ENCODE results near the gene NTHL1. TPM values are rescaled to one million over a fixed set of nuclear protein-coding genes. Genes with fewer than 3 reads are reported as not detected.

Gene NTHL1
- total RNA-seq, 4 donors from 2014 or later, result 22.8 to 56.7 (median 28.1) TPM

GRCh38 chr16:2007081-2007836 lies 40.4 kb downstream of the NTHL1 start:
- H3K27ac ChIP-seq, result peak overlapping the region in 2 of 4 donors; percentile 84 to 92
- H3K4me1 ChIP-seq, result peaks cover 4 to 71% (median 61%) of the 10 kb centered on the region in 4 donors
- H3K9me3 ChIP-seq, result no peaks in the 10 kb centered on the region
- H3K4me3 ChIP-seq, result no peak overlapping the region
- 66 to 71% methylated on average over 13 to 16 of the region's 16 CpGs for WGBS, 2 donors
- H3K27me3 ChIP-seq, result no peaks in the 10 kb centered on the region
- H3K36me3 ChIP-seq, result peaks cover 2 to 14% (median 7%) of the 10 kb centered on the region in 3 donors
- no peak for DNase-seq (ENCODE audit: low spot score in 2 of 2)
- TF ChIP-seq CTCF (IDR thresholded peaks at IDR 0.05), result no peak
- no peak for TF ChIP-seq POLR2A (IDR thresholded peaks at IDR 0.05)
- no peak for TF ChIP-seq EP300 (IDR thresholded peaks at IDR 0.05)

GRCh38 chr16:2006317-2006716 lies 41.3 kb downstream of the NTHL1 start:
- Histone ChIP-seq H3K4me3 (no peak overlapping the region), H3K27ac (peak overlapping the region in 2 of 4 donors; percentile 2 to 92), H3K27me3 (no peaks in the 10 kb centered on the region), H3K4me1 (peaks cover 4 to 71% (median 61%) of the 10 kb centered on the region in 4 donors), H3K9me3 (no peaks in the 10 kb centered on the region), H3K36me3 (peaks cover 8 to 23% (median 12%) of the 10 kb centered on the region in 3 donors)
- TF ChIP-seq CTCF (IDR thresholded peaks at IDR 0.05) (no peak), EP300 (IDR thresholded peaks at IDR 0.05) (no peak), POLR2A (IDR thresholded peaks at IDR 0.05) (no peak)
- 90 to 93% methylated on average over 8 of the region's 8 CpGs for WGBS, 2 donors
- no peak for DNase-seq (ENCODE audit: low spot score in 2 of 2)

DNA sequence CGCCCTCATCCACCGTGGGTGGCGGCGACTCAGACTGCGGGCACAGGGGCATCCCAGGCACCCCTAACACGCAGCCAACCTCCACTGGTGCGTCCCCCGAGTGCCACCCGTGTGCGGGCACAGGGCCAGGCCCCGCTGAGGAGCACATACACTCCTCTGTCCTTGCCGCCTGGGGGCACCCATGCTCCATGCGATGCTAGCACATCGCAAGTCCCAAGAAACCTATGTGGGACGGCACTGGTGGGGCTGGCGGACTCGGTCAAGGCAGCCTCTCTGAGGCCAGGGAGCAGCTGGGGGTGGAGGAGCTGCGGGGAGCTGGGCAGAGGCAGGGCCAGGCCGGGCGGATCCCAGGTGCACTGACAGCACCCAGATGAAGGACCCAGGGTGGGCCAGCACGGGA lies 42.0 kb downstream of the NTHL1 start:
- Histone ChIP-seq H3K27me3 (no peaks in the 10 kb centered on the region), H3K27ac (peak overlapping the region in 3 of 4 donors; percentile 62 to 92 (median 75)), H3K4me1 (peaks cover 4 to 69% (median 61%) of the 10 kb centered on the region in 4 donors), H3K4me3 (no peak overlapping the region), H3K9me3 (no peaks in the 10 kb centered on the region), H3K36me3 (peaks cover 8 to 30% (median 16%) of the 10 kb centered on the region in 3 donors)
- WGBS, 2 donors, result 23 to 51% methylated on average over 15 to 18 of the region's 21 CpGs
- TF ChIP-seq CTCF (IDR thresholded peaks at IDR 0.05) (peak in 3 of 5 experiments; percentile 6 to 57 (median 36)), EP300 (IDR thresholded peaks at IDR 0.05) (no peak)
- DNase-seq (ENCODE audit: low spot score in 2 of 2), result no peak

GRCh38 chr16:2004795-2005517 lies 42.7 kb downstream of the NTHL1 start:
- H3K4me3 ChIP-seq, result no peak overlapping the region
- TF ChIP-seq CTCF (IDR thresholded peaks at IDR 0.05) (no peak), POLR2A (IDR thresholded peaks at IDR 0.05) (no peak), EP300 (IDR thresholded peaks at IDR 0.05) (no peak)
- peaks cover 4 to 62% (median 54%) of the 10 kb centered on the region in 4 donors for H3K4me1 ChIP-seq
- H3K9me3 ChIP-seq, result no peaks in the 10 kb centered on the region
- DNase-seq (ENCODE audit: low spot score in 2 of 2), result no peak
- H3K36me3 ChIP-seq, result peaks cover 11 to 37% (median 16%) of the 10 kb centered on the region in 3 donors
- no peaks in the 10 kb centered on the region for H3K27me3 ChIP-seq
- WGBS, 2 donors, result 63 to 78% methylated on average over 14 to 21 of the region's 34 CpGs
- H3K27ac ChIP-seq, result peak overlapping the region in 3 of 4 donors; percentile 62 to 92 (median 75)
